Limb (tissue), 2 donors: ENCODE data around the gene SH3D19.

Source experiments
- DNase-seq, 2 donors: peaks; one replicate each; pipeline ENCODE4 v3.0.0-alpha.2; 2016; ENCODE audit errors: extremely low spot score in 2 of 2

The SH3D19 gene, protein sequence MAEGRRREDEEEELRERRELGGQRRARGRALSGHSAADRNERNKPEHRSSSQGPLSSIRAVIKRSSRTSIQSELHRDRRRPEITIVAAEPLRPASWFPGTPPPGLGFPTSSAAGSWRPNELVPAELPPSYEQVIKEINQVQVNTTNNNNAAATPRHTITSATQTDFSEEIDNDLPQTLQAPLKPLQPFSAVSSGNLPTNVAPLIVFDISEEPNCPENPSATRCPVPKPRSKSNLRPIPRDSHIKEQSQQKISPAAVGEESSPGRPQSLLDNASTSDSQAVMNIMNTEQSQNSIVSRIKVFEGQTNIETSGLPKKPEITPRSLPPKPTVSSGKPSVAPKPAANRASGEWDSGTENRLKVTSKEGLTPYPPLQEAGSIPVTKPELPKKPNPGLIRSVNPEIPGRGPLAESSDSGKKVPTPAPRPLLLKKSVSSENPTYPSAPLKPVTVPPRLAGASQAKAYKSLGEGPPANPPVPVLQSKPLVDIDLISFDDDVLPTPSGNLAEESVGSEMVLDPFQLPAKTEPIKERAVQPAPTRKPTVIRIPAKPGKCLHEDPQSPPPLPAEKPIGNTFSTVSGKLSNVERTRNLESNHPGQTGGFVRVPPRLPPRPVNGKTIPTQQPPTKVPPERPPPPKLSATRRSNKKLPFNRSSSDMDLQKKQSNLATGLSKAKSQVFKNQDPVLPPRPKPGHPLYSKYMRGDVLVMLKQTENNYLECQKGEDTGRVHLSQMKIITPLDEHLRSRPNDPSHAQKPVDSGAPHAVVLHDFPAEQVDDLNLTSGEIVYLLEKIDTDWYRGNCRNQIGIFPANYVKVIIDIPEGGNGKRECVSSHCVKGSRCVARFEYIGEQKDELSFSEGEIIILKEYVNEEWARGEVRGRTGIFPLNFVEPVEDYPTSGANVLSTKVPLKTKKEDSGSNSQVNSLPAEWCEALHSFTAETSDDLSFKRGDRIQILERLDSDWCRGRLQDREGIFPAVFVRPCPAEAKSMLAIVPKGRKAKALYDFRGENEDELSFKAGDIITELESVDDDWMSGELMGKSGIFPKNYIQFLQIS

DNA sequence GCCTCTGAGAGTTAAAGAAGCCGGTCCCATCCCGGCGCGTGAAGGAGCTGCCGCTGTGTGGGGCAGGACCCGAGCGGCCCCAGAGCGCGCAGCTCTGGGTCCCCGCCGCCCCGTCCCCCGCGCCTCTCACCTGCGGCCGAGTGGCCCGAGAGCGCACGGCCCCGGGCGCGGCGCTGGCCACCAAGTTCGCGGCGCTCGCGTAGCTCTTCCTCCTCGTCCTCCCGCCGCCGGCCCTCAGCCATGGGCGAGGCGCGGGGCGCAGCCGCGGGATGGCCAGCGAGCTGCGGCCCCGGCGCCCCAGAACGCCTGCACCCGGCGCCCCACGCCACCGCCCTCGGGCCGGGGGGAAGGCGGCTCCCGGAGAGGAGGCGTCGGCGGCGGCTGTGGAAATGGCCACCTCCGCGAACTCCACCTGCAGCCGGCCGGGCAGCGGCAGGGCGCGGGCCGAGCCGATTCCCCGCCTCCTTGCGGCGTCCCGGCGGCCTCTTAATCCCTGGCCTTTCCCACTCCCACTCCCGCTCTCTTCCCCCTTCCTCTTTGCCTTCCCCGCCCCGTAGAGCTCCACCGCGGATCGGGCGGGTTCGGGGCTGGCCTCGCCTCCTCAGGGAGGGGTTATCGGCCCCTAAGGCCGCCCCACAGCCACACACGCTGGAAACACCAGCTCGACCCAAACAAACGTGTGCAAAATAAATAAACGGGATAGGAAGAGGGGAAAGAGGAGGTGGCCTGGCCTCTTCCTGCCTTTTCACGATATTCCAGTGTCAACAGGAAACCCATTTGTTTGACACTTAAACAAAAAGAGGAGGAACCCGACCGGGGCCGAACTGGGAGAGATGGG is at the start of gene SH3D19:
TSS of gene SH3D19 (minus strand) at position 495 of the 838 bp plus-strand sequence. CDS start at position 242, 253 bp downstream.
- DNase-seq = peak; percentile 73 to 75

DNA sequence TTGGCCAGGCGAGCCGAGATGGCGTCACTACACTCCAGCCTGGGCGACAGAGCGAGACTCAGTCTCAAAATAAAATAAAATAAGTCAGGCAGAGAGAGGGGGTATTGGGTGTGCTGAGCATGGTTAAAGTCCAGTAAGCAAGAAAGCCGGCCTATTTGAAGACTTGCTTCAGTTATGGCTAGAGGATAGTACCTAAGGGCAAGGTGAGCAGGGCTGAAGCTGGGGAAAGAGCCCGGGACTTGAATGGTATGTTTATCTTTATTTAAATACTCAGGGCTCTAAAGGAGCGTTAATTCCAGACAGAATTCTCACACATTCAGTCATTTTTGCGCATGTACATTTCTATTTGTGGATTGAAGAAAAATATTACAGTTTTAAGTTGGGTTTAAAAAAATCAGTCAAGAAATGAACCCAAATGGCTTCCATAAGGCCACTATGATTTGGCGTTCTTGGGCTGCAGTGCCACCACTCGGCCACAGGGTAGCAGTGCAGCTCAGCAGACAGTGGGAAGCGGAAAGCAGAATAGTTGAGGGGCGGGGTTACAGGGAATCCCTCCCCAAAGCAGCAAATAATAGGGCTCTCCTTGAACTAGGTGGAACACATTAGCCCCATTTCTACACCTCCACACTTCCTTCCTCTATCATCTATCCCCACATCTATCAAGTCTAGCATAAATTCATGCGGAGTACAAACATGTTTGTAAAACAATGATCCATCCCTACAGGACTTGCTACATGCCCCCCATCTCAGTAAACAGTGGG is 37.2 kb upstream of the SH3D19 start:
- DNase-seq = peak; percentile 74 to 85

DNA sequence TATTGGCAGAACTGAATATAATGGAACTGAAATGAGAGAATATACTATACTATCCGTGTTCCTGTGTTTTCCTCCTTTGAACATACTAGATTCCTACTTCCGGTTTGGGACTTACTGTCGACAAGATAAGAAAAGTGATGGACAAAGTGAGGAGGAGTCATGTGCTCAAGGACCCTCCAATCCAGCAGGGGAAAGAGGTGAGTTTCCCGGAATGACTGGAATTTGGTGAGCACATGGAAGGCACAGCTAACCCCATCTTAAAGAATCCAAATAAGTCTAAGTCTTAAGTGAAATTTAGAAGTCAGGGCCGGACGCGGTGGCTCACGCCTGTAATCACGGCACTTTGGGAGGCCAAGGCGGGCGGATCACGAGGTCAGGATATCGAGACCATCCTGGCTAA is 36.6 kb upstream of the SH3D19 start:
- no peak for DNase-seq

DNA sequence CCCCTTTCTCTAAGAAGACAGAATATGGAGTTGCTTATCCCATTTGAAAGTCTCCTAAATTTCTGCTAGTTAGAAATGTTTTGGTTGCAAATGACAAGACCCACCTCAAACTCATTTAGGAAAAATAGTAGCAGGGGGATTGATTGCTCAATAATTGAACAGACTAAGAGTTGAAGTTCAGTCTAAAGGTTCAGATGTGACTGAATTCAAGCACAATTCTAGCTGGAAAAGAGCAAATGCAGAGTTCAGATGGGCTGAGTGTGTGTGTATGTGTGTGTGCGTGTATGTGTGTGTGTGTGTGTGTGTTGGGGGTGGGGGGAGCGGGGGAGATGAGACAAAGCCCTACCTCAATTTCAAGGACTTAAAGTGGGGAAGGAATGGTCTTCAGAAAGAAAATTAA is 35.7 kb upstream of the SH3D19 start:
- DNase-seq = no peak

DNA sequence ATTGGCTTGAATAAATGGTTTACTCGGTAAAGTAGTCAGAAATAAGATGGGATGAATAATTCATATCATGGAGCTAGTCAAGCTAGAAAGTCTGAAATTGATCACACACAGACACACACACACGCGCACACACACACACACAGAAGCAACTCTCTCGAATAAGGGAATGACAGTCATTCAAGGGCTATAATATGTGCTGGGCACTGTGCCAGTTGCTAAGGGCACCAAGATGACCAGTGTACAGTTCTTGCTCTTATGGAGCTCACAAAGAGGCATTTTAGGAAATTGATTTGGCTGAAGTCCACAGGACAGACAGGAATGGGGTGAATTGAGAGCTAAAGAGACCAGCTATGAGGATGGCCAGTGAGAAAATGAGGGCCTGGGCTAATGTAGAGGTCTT is 34.2 kb upstream of the SH3D19 start:
- peak in 1 of 2 donors; percentile 35 for DNase-seq

DNA sequence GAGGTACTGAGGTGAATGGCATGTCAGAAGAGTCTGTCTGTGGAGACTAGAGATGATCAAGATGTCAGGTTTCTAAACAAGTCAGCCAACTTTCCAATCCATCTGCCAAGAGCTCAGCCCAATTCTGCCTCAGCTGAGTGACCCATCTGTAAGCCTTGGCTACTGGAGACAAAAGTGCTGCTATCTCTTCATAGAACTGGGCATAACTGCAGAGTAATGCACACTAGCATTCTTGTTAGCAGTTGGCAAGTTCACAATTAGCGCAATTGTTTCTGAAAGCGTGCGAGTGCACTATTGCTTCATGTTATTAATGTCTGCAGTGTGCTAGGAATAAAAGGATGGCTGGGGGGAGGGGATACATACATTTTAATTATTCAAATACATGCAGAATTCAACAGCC is 32.9 kb upstream of the SH3D19 start:
- DNase-seq = no peak

DNA sequence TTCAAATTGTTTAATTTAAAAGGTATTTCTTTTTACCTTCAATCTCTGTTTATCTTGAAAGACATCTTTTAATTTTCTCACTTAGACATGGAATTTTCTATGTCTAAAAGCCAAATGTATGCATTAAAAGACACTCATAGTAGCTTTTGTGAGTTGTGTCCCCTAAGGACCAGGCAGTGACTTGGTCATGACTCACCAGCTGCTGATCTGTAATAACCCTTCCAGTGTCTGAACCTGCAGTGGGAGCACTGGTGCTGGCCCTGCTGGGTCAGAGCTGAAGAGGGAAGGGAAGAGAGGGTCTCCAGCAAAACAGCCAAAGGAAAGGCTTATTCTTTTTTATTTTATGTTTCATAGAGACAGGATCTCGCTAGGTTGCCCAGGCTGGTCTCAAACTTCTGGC is 31.1 kb upstream of the SH3D19 start:
- DNase-seq = no peak

DNA sequence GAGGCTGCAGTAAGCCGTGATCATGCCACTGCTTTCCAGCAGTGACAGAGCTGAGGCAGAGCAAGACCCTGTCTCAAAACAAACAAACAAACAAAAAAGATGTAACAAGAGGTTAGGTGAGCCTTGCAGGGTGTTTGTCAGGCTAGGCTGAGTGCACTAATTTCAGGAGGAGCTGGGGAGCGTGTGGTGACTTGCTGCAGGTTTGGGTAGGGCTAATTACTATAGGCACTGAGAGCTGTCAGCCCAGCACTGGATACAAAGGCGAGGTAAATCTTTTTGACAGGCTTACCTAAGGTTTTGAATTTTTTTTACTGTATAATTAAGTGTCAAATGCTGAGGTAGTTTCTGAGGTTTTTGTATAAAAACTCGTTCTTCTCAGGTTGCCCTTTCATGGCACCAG is 29.8 kb upstream of the SH3D19 start:
- no peak for DNase-seq

DNA sequence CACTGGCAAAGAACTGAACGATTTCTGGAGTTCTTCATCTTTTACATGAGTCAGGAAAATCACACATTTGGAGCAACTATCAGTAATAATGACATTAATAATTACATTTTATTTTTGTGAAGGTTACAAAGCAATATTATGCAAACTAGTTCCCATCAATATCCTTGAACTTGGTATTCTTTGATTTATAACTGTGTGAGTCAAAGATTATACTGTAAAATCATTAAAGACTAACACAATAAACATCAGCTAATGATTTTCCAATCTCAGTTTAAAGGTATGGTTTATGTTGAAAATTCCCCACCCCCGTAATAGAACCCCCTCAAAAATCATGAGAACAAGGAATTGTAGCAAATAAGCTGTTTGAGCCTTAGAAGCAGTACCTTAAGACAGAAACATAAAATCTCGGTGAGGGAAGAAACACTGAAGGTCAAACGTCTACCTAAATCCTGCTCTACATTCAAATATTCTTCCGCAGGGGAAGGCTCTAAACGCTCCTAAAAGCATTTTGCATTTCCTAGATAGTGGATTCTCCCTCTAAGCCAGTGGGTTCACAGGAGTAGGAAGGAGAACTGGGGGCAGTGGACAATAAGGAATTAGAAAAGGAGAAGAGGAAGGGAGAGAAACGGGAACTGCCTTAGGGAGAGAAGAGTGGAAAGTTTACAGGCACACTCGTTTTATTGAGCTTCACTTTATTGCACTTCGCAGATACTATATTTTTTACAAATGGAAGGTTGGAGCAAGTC is 22.3 kb upstream of the SH3D19 start:
- DNase-seq = no peak

DNA sequence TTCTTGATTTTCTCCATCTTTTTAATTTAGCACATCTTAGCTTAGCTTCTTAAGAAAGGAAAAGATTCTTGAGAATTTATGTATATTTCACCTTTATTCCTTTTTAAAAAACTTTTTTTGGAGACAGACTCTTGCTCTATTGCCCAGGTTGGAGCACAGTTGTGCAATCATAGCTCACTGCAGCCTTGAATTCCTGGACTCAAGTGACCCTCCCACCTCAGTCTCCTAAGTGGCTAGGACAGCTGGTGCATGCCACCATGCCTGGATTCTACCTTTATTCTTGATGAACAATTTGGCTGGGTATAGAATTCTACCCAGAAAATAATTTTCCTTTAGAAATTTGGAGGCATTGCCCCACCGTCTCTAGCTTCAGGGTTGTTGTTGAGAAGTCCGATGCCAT is 19.5 kb upstream of the SH3D19 start:
- DNase-seq = no peak

DNA sequence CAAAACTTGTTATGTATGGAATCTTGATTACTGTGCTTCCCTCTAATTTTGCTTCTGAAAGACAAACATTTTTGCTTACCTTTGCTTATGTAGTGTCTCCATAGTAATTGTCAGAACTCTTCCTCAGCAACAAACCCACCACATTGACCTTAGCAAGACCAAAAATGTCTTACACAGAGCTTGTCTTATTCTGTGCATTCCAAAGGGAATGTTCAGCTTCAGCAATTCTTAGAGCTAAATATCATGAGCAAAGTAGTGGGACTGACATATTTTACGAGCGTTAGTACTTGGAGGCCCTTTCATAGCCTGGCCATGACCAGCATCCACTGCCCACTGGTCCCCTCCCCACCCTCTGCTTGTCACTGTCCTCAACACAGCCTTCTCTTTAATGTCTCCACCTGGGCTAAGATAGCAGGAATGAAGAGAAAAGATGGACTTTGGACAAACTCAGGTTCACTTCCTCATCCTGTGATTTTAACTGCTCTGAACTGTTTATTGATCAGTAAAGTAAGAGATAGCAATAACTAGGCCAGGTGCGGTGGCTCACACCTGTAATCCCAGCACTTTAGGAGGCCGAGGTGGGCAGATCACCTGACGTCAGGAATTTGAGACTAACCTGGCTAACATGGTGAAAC is 15.5 kb upstream of the SH3D19 start:
- no peak for DNase-seq

DNA sequence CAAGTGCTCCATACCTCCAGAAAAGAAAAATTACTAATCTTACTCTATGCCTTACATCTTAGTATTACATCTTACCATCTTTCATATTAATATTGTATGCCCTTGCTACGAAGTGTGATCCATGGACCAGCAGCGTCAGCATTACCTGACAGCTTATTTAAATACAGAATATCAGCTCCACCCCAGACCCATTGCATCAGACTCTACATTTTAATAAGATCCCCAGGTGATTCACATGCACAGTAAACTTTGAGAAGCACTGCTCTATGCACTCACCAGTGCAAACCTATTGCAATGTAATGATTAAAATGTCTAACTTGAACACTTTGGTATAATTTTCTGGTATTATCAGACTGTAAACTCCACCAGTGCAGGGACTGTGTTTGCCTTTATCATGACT is 14.1 kb upstream of the SH3D19 start:
- DNase-seq = no peak

DNA sequence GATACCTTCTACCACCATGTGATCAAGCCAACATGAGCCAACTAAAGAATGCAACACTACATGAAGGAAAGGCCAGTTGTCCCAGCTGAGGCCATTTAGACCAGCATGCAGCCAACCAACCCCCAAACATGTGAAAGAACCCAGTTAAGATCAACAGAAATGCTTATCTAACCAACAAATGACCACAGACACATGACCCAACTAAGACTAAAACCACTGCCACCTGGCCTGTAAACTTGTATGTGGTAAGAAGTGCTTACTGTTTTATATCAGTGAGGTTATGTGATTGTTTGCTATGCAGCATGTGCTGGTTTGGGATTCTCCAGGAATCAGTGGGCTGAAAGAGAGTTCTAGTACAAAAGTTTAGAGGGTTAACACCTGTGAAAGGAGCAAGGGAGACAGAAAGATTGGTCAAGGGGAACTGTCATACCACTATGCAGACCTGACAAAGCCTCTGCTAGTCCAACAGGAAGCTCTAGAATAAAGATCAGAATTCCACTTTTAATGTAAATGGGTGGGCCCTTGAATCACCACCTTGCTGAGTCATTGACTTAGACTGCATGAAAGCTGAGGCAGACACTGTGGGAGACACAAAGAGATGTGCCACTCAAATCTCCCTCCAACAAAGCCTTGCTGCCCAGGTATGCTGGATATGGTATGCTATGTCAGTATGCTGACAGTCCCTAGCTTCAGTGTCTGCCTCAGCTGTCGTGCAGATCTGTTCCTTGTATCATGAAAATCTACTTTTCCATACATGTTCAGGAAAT is 6.1 kb upstream of the SH3D19 start:
- no peak for DNase-seq

DNA sequence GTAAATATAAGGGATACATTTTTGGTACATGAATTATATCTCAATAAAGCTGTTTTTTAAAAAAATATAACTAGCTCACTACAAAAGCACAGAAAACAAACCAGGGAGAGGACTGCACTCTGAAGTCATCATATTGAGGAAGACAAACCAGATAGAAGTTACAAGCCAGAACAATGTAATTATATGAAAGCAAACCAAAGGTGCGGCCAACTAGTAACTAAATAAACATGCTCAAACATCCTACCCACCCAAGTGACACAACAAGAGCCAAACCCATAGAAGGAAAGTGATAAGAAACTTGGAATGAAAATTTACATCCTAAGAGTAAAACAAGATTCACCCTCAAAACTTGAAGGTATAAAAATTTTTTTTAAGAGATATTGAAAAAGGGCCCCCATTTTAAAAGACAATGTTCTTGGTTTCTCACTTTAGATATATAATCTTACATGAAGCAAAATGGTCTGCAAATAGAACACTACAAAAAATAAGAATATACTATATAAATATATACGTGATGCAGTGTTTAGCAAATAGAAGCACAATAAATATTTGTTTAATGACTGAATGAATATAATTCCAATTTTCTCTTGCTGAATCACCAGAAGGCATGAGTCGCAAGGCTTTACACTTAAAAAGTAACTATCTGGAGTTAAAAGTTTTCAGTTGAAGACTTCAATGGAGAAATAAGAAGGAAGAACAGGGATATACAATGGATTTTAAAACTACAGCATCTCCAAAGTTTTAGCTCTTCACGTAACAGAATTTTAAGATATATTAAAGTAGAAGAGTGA is 4.0 kb upstream of the SH3D19 start:
- no peak for DNase-seq

DNA sequence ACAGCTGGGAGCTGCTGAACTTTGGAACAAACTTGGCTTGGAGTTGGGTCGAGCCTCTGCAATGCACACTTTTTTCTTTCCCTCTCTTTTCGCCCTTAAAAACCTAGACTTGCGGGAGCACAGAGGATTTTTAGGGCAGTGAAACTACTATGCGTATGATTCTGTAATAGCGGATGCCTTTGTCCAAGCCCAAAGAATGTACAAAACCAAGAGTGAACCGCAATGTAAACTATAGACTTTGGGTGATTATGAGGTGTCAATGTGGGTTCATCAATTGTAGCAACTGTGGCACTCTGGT is 493 bp upstream of the SH3D19 start:
- DNase-seq = no peak

DNA sequence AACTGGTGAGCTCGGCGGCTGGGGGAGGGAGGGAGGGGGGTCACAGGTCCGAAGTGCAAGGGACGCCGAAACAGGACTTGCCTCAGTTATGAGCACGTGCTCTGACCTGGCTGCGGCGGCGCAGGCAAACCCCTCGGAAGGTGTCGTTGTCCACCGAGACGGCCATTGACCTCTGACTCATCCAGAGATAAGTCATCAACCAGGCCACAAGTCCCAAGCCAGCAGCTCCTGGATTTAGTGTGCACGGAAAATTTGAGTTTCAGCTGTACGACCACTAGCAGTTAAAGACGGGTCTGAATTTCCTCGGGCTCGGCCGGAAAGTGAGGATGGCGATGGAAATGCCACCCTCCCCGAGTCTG is 674 bp downstream of the SH3D19 start:
- DNase-seq = peak; percentile 5 to 62

DNA sequence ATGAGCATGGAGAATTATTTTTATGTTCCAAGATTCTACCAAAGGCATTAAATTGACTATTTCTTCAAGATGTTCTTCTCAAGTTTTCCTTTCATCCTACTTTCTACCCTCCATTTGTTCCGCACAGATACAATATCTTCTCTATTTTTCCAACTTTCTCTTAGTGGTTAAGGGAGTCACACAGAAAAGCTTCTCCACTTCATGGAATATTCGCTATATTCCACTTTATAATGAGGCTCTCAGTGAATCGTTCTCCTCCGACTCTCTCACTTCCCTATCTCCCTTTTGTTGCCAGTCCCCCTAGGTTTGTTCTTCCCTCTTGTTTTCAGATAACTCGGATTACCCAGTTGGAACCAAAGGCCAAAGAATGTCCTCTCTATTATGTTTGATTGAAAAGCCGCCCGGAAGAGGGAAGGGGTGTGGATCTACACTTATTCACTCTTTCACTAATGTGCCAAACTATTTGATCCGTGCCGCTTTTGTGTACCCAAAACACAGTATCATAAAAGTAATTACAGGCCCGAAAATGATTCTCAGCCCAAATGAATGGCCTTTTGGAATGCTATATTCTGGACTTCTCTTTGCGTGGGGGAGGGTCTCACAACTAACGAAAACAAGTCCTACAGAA is 1.2 kb downstream of the SH3D19 start:
- DNase-seq = peak; percentile 7 to 27

DNA sequence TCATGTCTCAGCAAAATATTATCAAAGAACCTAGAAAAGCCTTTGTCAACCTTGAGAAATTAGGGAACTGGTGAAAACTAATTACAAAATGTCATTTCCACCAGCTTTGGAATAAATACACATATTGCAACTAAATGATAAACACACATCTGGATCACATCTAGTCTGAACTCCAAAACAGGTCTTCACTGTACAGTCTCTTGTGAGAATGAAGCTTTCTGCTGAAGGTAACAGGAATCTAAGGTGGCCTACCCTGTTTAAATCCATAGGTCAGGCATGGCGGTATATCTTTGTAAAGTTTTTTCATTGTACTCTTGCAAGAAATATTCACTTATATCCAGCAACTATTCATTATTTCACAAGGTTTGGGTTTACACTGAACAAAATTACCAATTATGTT is 1.7 kb downstream of the SH3D19 start:
- DNase-seq = no peak
